ENCODE measurements around the gene LRRC7.

DNA sequence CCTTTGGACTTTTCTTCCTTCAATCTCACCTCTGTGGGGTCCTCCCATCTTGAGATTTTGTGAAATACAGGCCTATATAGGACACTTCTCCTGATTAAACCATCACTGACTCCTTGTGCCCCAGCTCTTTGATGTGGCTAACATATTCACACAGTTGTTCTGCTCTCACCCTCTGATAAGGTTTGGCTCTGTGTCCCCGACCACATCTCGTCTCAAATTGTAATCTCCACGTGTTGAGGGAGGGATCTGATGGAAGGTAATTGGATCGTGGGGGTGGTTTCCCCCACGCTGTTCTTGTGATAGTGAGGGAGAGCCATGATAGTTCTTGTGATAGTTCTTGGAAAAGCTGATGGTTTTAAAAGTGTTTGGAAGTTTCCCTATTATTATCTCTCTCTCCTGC, 19.7 kb downstream of the LRRC7 start:
- TF ChIP-seq, protein P1, sequence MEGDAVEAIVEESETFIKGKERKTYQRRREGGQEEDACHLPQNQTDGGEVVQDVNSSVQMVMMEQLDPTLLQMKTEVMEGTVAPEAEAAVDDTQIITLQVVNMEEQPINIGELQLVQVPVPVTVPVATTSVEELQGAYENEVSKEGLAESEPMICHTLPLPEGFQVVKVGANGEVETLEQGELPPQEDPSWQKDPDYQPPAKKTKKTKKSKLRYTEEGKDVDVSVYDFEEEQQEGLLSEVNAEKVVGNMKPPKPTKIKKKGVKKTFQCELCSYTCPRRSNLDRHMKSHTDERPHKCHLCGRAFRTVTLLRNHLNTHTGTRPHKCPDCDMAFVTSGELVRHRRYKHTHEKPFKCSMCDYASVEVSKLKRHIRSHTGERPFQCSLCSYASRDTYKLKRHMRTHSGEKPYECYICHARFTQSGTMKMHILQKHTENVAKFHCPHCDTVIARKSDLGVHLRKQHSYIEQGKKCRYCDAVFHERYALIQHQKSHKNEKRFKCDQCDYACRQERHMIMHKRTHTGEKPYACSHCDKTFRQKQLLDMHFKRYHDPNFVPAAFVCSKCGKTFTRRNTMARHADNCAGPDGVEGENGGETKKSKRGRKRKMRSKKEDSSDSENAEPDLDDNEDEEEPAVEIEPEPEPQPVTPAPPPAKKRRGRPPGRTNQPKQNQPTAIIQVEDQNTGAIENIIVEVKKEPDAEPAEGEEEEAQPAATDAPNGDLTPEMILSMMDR (IDR thresholded peaks at IDR 0.05; ENCODE audit: poor library complexity): no peak
- no peak for TF ChIP-seq EZH2 (IDR thresholded peaks at IDR 0.05; ENCODE audit: borderline replicate concordance)
